GM19324 (cell line): ENCODE data around the gene ASIP.
"Not testable (repeated sequence)": the region's sequence is repeated elsewhere in the genome, so short reads cannot be mapped to it uniquely, and the experiment has no call there.

ENCODE experiments used
- ATAC-seq: cut with Tn5 transposase; IDR thresholded peaks from one replicate; pipeline ENCODE4 v1.9.1; 2021; ENCODE audit warnings: mild to moderate bottlenecking, moderate library complexity; ENCODE audit not compliant: unreplicated experiment, low FRiP score

ASIP gene, protein sequence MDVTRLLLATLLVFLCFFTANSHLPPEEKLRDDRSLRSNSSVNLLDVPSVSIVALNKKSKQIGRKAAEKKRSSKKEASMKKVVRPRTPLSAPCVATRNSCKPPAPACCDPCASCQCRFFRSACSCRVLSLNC

DNA sequence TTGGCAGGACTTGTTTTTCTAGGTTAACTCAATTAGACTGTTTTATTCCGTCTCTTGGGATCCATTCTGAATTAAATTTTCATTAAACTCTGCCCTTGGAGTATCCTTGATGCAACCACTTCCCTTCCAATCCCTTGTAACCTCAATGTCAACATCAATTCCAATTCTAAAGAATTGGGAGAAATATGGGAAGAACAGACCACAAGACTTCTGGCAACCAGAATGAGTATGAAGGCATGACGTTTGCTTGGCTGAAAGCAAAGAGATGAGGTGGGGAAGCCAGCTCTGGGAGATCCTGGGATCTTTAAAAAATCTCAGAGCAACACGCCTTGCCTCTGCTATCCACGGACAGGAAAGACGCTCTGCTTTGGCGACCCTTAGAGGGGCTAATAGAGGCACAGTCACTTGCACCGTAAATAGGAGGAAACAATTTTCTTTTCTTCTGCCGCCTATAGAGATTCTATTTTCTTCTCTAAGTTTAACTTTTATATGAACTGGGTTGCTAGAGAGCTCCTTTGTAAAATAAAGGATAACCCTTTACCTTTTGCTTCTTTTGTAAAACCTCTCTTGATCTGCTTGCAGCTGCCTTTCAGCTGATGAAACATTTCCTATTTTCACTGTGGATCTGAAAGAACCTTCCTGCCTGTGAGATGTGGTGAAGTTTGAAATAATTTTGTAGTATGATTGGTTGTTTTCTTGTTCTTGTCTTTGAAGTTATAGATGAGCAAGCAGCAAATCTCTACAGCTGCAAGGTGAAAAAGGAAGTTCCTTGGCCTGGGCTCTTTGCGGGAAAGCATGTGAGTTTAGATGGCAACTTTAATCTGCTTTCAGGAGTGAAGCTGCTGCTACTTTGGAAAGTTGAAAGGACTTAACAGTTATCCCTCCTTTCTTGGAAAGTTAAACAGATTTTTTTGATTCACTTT lies at the start of gene ASIP:
Gene ASIP (plus strand): TSS at position 731 of the 923 bp plus-strand sequence. CDS start 18,952 bp downstream, outside the sequence.
- no peak for ATAC-seq

DNA sequence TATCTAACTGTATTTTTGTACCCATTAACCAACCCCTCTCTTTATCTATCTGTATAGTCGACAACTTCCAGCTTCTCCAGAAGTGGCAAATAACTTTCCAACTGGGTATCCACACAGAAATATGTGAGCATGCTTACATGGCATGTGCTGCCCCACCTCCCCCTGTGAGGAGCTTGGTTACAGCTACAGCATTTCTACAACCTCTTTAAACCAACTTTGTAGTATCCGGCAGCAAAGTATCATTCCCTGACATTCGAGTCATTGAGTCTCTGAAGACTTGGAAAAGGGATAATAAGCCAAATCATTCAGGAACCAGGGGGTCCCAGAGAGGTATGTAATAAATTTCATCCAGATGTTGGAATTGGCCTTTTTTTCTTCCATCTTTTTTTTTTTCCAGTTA lies 48.2 kb upstream of the ASIP start:
- no peak for ATAC-seq

DNA sequence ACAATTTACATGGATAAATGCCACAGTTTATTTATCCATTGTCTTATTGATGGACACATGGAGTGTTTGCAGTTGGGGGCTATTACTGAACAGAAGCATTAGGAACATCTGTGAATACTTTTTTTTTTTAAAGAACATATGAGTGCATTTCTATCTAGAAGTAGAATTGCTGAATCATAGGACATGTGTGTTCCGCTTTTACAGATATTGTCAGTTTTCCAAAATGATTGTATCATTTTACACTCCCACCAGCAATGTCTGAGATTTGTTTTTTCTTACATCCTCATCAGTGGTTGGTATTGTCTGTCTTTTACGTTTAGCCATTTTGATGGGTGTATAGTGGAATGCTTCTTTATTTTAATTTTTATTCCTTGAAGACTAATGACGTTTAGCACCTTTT lies 42.0 kb upstream of the ASIP start:
- no peak for ATAC-seq

DNA sequence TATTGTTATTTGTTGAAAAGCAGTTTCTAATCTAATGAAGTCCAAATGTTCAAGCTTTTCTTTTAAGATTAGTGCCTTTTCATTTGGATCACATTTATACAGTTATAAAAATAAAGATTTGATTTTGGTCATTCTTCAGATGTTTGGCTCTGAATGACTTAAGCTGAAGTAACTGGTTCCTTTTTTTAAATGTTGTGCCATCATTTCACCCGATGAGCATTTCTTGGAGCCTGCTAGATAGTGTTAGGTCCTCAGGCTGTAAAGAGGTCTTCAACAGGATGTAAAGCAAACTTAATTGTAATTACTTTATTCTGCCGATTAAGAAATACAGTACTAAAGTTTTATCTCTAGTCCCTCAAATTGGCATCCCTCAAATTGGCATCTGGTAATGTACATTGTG lies 41.2 kb upstream of the ASIP start:
- no peak for ATAC-seq

DNA sequence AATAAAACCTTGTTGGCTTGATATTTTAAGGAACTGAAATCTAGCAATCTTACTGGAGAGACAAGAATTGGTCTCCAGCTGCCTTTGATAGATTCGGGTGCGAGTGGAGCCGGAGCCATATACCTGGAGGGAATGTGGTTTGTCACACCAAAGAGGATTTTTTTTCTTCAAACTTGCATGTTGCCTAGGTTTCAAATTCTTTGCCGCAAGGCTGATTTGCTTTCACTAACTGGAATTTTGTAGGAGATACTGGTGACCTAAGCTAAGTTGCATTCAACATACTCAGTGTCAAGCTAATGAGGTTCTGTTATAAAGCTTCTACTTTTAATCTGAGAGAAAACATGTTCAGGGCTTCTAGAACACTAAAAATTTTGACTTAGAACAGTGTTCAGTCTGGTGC lies 39.7 kb upstream of the ASIP start:
- no peak for ATAC-seq

DNA sequence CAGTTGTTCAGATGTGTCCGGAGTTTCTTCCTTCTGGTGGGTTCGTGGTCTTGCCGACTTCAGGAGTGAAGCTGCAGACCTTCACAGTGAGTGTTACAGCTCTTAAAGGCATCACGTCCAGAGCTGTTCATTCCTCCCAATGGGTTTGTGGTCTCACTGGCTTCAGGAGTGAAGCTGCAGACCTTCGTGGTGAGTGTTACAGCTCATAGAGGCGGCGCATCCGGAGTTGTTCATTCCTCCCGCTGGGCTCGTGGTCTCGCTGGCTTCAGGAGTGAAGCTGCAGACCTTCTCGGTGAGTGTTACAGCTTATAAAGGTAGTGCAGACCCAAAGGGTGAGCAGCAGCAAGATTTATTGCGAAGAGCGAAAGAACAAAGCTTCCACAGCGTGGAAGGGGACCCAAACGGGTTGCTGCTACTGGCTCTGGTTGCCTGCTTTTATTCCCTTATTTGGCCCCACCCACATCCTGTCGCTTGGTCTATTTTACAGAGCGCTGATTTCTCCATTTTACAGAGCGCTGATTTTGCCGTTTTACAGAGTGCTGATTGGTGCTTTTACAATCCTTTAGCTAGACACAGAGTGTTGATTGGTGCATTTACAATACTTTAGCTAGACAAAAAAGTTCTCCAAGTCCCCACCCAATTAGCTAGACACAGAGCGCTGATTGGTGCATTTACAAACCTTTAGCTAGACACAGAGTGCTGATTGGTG lies 35.9 kb upstream of the ASIP start:
- ATAC-seq, result not testable (repeated sequence)

DNA sequence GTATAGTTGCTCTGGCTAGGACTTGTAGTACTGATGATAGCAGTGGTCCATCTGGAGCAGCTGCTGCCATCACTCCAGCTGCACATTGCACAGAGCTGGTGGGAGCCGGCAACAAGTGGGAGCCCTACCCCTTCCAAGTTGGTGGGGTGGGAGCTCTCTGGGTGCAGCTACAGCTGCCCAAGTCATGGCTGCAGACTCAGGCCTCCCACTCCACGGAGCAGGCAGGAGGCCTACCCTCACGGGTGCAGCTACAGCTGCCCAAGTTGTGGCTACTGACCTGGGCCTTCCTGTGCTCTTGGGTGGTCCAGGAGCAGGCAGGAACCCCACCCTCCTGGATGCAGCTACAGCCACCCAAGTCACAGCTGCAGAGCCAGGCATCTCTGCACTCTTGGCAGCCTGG lies 32.1 kb upstream of the ASIP start:
- ATAC-seq, result no peak

DNA sequence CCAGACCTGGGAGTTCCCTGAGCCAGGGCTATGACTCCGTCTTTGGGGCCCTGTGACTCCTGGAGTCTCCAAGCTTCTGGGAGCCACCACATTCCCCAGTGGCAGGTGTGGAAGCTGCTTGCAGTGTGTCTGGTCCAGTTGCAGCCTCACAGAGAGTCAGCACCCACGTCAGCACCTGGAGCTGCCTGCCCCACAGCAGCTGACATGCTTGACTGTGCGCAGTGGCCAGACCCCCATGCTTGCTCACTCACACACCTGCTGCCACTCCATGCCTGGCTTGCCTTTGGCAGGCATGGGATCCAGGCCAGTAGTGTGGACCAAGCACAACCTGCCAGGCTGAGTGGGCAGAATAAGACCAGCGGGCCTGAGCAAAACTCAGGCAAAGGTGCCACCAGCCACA lies 31.0 kb upstream of the ASIP start:
- ATAC-seq, result no peak

DNA sequence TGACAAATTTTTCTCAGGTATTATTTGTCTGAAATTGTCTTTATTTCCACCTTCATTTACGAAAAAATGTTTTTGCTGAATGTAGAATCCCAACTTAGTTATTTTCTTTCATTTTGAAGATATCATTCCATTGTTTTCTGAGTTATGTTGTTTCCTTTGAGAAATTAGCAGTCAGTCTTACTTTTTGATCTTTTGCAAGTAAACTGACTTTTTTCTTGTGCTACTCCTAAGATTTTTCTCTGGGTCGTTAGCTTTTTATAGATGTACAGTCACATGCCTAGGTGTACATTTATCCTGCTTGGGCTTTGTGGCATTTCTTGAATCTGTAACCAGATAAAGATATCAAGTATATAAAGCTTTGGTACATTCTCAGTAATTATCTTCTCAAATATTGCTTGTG lies 29.6 kb upstream of the ASIP start:
- no peak for ATAC-seq

DNA sequence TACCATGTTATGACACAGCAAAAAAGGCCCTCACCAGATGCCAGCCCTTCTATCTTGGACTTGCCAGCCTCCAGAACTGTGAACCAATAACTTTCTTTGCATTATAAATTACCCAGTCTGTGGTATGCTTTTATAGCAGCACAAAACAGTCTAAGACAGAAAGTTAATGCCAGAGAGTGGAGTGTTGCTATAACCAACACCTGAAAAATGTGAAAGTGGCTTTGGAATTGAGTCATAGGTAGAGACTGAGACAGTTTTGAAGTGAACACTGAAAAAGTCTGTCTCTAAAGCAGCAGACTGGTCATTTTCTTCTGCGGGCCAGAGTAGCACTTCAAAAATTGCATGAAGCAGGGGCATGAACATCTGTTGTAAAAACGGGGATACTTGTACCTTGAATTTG lies 28.0 kb upstream of the ASIP start:
- no peak for ATAC-seq

DNA sequence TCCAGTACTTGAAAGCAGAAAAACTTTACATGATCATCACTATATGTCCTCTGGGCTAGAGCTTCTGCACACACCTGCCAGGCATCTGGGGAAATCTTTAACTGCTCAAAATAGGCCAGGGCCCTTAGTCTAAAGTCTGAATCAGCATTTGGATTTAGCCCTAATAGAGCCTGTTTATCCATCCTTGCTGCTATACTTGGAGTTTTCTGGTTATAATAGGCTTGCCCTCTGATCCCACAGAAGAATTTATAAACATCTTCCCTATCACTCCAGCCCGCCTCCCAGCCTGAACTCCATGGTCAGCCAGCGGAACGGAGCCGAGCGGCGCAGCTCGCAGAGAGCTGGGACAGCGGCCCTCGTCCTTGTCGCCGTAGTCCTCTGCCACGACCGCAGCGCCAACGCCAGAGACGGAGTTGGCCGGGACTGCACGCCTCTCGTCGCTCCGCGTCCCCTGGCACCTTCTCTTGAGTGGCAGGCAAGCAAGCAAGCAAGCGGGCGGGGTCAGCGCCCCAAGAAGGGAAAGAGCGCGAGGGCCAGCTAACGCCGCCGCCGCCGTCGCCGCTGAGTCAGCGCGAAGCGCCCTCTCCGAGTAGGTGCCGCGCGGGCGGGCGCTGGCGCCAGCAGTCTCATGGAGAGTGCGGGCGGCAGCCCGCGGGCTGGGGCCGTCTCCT lies 25.4 kb upstream of the ASIP start:
- no peak for ATAC-seq

DNA sequence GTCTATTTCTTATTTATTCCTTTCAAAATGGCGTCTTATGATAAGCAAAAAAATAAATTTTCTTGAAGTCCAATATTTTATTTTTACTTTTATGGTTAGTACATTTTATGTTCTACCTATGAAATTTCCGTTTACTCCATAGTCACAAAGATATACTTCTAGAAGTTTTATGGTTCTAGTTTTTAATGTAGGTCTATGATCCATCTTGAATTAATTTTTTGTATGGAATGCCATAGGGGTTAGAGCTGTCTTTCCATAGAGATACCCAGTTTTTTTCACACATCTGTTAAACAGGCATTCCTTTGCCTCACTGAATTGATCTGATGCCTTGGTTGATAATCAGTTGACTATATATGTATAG lies 24.9 kb upstream of the ASIP start:
- ATAC-seq, result no peak

DNA sequence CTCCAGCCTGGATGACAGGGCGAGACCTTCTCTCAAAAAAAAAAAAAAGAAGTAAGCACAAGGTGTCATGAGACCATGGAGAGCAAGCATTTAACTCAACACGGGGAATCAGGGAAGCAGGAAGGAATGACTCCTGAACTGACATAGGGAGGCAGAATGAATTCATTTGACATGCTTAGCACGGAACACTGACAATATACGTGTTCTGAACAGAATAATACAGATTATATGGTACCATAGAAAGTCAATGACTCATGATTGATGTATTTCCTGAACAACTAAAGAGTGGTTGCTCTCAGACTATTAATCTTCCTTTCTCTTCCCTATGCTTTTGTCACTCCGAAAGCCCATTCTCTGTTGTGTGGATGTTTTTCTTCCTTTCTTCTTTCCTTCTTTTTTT lies 20.7 kb upstream of the ASIP start:
- no peak for ATAC-seq

DNA sequence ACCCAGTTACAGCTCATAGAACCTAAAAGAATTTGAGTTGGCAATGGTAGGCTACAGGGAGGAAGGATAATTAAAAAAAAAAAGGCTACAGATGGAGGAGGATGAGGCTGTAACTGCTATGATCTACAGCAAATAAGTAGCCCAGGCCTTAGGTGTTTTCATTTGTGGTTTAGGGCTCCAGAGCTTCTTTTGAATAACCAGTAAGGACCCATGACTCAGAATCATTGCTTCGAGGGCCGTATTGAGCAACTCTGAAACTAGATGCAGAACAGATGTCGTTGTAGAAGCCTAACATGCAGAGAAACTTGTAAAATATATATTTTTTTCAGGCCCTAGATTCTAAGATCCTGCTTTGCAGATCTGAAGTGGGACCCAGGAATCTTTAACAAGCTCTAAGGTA lies 19.0 kb upstream of the ASIP start:
- ATAC-seq, result no peak

DNA sequence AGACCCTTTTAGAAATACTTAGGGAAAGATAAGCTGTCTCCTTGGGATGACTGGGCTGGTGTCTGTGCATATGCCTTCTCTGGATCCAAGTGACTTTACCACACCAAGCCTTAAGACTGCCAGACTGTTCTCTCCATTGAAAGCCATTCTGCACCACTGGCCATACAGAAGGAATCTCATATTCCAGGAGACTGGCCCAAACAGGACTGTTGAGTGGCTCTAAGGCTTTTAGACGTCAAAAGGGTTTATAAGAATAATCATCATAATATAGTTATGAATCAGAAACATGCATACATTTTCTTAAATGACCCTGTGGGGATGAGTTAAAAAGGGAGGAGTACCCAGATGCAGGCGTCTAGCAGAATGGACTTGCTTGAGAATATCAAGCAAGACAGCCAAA lies 17.0 kb upstream of the ASIP start:
- ATAC-seq, result not testable (repeated sequence)

DNA sequence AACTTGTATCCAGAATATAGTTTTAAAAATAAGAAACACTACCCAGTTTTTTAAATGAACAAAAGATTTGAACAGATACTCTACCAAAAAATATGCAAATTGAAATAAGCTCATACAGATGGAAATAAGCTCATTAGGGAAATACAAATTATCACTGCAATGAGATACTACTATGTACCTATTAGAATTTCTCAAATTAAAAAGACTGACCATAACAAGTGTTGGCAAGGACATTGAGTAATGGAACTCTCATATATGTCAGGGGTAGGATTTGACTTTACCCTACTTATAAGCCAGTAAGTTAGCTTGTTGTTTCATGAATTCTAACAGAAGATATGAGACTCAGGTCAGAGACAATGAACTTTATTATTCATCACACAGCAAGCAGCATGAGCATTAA lies 9.6 kb upstream of the ASIP start:
- ATAC-seq, result no peak

DNA sequence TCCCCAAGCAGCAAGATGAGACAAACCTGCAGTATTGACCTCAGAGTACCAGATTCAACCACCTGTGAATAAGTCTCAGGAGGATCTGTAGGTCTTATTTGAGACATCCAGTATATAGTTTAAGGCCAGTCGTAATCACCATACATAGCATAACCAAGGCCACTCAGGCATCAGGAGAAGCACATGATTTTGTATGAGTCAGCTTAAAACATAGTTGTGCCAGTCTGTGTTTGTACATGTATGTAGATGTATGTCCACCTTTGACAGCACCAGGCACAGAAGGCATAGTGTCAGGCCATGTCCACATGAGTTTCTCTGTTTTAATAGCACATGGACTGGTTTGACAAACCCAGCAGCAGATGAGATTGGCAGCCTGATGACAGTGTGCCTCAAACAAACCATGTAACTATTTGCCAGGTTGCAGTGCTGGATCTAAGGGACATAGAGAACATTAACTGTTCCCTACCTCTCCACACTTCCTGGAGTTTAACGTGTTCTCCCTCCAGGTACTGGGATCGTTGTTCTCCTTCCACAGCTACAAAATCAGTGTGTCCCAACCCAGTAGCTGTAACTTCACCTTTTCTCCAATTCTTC lies 8.6 kb upstream of the ASIP start:
- no peak for ATAC-seq

DNA sequence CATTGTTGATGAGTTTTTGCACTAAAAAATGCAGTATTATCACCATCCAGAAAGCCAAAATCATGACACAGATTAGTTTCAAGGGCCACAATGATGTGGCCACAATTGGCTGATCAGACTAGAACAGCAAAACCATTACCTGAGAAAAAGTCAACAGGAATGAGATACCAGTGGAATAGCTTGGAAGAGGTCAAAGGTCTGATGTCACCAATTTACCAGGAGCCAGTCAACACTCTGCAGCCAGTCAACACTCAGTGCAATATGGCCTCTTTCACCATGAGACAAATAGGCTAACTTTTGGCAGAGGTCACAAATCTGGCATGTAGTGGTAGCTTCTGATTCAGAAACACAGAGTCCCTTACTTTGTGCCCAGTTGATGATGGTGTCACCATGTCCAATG lies 7.5 kb upstream of the ASIP start:
- no peak for ATAC-seq

DNA sequence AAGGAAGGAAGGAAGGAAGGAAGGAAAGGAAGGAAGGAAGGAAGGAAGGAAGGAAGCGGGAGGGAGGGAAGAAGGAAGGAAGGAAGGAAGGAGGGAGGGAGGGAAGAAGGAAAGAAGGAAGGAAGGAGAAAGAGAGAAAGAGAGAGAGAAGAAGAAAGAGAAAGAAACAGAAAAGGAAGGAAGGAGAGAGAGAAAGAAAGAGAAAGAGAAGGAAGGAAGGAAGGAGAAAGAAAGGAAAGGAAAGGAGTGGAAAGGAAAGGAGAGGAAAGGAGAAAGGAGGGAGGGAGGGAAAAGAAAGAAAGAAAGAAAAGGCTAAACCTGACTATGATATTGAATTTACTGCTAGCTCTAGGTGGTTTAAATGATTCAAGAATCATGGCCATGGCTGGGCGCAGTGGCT lies 5.3 kb upstream of the ASIP start:
- no peak for ATAC-seq

DNA sequence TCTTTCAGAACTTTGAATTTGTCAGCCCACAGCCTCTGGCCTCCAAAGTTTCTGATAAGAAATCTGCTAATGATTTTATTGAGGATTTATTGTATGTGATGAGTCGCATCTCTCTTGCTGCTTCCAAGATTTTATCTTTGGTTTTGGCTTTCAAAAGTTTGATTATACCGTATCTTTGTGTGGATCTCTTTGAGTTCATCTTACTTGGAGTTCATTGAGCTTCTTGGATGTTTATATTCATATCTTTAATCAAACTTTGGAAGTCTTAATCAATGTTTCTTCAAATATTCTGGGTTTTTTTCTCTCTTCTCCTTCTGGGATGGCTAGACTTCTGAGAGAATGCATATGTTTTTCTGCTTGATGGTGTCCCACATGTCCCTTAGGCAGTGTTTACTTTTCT lies 3.3 kb upstream of the ASIP start:
- no peak for ATAC-seq

DNA sequence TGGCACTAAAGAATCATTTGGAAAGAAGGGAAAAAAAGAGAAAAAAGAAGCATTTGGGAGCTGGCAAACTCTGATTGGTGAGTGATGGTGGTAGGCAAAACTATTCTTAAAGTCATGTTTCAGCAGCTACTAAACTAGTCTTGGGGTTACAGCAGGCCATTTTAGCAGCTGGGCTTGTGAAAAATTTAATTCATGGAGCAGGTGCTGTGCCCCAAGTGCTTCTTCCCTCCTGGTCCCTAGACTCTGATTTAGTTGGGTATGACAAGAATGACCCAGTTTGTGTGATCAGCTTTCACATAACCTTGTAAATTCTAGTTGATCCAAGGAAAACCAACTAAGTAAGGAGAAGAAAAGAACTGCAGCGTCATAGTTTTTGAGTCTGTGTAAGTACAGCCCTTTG lies 1.1 kb upstream of the ASIP start:
- no peak for ATAC-seq
